GM06990 (cell line): ENCODE data around the gene OR10G4.

Source experiments
- DNase-seq: peaks from one replicate; pipeline ENCODE4 v3.0.0-alpha.2; 2011; ENCODE audit not compliant: insufficient read length; ENCODE audit errors: extremely low read depth
- H3K27me3 ChIP-seq: replicated peaks from 2 replicates; pipeline ENCODE4 v1.6.0; 2011; ENCODE audit warnings: low read length; ENCODE audit not compliant: control insufficient read depth, insufficient read depth
- H3K36me3 ChIP-seq: 2 replicates; pipeline ENCODE4 v1.5.1; 2011; ENCODE audit warnings: low read length; ENCODE audit not compliant: control insufficient read depth, insufficient read depth
- H3K4me3 ChIP-seq: replicated peaks from 2 replicates; pipeline ENCODE4 v1.5.1; 2011; ENCODE audit warnings: low read depth, mild to moderate bottlenecking, control low read depth, low read length
- CTCF ChIP-seq: IDR thresholded peaks from 2 replicates; pipeline ENCODE4 v1.5.1; 2011; ENCODE audit warnings: low read length, control low read depth, mild to moderate bottlenecking, inconsistent platforms; ENCODE audit not compliant: insufficient read depth, poor library complexity, severe bottlenecking

OR10G4 gene

DNA sequence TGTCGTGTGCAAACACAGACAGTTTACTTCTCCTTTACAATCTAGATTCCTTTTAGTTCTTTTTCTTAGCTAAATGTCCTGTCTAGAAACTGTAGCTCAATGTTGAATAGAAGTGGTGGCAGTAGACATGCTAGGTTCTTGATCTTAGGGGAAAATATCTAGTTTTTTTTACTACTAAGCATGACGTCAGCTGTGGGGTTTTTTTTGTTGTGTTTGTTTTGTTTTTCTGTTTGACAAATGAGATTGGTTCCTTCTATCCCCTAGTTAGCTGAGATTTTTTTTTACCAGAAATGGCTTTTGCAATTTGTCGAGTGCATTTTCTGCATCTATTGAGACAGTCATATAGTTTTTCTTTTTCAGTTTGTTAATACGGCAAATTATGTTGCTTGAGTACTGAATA lies 30.6 kb downstream of the OR10G4 start:
- TF ChIP-seq CTCF = no peak
- Histone ChIP-seq H3K4me3 (no peak overlapping the region), H3K36me3 (no peaks in the 10 kb centered on the region), H3K27me3 (no peaks in the 10 kb centered on the region; the same call in 1 of the 2 replicates)
- no peak for DNase-seq

DNA sequence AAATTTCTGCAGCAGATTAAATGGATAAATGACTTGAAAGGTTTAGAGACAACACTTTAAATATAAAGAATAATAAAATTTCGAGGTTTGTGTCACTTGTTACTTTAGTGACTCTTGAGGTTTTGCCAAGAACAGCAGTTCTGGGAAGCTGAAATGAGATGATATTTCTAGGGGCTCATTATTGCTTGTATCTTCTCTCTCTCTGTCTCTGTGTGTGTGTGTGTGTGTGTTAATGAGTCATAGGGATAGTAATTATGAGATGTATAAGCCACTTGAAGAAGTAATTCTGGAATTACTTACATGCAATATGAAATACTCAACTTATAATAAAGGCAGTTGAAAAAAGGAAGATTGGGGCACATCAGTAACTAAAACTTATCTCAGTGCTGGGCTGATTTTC lies 38.0 kb downstream of the OR10G4 start:
- no peak for DNase-seq
- Histone ChIP-seq H3K36me3 (no peaks in the 10 kb centered on the region), H3K4me3 (no peak overlapping the region), H3K27me3 (no peaks in the 10 kb centered on the region; the same call in 1 of the 2 replicates)
- TF ChIP-seq CTCF = no peak

DNA sequence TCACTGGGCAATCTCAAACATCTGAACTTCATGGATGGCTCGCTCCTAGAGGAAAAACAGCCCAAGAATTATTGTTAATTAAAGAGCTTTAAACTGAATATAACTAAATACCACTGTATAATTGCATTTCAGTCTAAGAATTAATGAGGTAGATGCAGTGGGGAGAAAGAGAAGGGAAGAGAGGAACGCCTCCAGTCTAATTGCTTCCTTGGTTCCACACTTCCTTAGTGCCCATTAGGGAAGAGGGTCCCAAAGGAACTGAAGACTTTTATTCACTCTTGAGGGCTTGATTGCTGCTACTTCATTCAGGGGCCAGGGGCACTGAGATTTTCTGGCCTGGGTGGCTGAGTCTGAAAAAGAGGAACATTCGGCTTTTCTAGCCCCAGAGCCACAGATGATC lies 40.2 kb downstream of the OR10G4 start:
- DNase-seq = no peak
- no peak for TF ChIP-seq CTCF

More for the DNA sequence above, 40.2 kb downstream of the OR10G4 start:
- no peaks in the 10 kb centered on the region for H3K36me3 ChIP-seq
- no peak overlapping the region for H3K4me3 ChIP-seq
- no peaks in the 10 kb centered on the region for H3K27me3 ChIP-seq
